HG02970 (cell line): ENCODE data around the gene SMYD3.

ENCODE experiments used
- ATAC-seq: cut with Tn5 transposase; IDR thresholded peaks from one replicate; pipeline ENCODE4 v1.9.1; 2021; ENCODE audit warnings: mild to moderate bottlenecking, moderate library complexity, moderate number of reproducible peaks; ENCODE audit not compliant: unreplicated experiment, low FRiP score

The SMYD3 gene

DNA sequence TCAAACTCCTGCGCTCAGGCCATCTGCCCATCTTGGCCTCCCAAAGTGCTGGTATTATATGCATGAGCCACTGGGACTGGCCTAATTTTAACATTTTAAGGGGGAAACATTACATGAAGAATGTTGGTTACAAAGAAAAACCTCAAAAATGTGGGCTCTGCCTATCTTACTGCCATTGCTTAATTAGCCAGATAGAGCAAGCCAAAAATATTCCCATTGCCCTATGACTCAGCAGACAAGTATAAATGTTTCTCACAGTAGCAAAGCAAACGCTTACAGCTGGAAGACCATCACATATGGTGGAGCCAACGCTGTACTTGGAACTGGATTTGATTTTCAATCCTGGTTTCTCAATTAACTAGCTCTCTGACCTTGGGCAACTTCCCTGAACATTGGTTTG lies 502.0 kb downstream of the SMYD3 start:
- ATAC-seq: no peak

DNA sequence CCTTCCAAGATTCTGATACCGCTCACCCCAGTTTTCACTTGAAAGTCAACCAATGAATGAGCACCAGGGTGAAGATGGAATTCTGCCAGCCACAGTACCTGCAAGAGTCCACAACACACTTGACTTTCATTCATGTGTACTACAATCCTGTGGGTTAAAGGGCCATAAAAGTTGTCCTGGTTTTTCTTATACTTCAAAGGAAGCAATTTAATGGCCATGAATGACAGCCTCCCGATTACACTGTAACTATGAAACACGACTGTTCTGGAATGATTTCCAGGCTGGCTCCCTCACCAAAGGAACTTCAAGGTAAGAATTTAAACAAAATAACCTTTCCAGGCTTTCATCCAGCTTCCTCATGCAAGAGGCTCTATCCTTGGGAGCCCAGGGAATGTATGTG lies 502.8 kb downstream of the SMYD3 start:
- no peak for ATAC-seq

DNA sequence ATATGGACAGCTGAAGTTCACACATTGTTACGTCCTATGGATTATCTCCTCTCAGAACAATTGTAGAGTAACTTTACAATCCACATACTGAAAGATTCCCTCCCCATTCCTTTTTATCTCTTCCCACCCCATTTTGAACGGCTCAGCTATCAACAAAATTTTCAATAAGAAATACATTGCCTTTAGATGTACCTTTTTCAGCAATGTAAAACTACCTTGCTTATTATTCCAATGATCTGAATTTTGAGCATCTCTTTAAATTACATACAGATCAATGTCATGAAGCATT lies 503.7 kb downstream of the SMYD3 start:
- no peak for ATAC-seq

DNA sequence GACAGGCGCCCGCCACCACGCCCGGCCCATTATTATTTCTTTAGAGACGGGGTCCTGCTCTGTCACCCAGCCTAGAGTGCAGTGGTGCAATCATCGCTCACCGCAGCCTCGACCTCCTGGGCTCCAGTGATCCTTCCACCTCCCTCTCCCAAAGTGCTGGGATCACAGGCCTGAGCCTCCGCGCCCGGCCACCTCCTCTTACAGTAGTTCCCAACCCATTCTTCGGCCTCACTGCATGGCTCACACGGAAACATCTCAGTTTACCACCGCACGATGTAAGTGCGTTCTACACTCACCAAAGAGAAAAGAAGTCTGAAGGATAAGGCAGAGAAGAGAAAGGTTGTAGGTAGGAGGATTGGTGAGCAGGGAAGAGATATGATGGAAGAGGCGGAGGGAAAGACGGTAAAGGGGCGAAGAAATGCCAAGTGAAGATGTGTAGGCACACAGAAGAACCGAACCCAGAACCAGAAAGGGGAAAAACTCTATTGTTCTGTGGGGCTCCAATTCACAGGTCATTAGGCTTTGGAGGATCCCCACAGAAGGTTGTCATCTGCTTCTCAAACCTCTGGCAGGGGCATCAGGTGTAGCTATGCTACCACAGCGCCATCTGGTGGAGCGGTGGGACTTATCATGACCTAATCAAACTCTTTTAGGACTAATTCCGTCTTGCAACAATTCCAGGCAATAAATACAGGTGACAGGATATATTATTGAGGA lies 504.2 kb downstream of the SMYD3 start:
- no peak for ATAC-seq

DNA sequence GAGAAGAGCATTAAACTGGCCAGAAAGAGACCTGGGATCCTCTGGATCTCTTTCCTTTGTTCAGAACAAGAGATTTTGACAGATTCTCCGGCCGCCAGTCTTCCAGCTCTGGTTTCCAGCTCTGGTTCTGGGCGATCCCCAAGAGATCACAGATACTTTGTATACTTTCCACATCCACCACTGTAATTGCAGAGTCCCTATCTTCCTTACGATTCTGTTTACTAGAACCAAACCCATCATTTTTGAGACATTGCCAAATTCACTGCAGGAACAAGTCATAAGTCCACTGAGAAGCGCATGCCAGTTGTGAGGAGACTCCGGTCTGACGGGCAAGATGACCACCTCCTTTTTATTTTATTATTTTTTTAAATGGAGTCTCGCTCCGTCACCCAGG lies 505.2 kb downstream of the SMYD3 start:
- ATAC-seq: no peak

DNA sequence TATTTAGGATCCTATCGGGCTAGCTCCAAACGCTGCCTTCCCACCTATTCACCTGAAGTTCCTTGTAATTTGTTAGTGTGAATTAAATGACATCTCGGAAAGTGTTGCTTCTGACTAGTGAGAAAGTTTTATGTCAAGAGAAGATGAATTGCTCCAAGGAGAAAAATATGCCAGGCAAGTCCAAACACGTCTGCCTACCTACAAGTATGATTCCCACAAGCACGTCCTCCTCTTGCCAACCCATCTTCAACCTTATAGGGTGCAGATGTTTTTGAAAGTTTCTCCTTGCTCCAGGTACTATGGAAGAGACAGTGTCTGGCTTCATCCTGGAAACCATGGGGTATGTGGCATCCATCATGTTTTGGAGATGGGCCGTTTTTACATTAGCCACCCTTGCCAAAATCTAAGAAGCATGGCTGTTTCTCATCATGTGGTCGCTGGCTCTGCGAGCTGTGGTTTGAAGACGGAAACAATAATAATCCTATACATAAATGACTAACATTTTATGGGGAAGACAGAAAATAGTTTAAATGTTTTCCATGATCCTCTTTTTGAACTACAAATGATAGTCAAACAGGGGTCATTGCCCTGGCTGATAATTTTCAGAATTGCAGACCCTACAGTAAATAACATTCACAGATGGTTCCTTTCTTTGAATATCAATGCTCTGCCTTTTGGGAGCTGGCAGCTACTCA lies 505.8 kb downstream of the SMYD3 start:
- ATAC-seq: no peak

DNA sequence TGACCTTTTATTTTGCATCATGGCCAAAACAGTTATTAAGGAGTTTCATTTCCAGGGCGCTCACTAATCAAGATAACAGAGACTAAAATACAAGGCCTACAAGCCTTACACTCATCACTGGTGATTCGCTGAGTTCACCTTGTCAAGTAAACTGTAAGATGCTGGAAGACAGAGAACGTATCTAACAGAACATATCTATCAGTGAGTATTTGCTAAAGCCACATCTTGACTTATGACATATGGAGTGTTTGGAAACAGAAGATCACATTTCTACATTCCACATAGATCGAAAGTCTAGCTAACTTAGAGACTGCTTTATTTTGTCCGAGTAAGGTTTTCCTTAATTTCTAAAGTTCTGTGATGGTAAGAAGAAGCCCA lies 506.5 kb downstream of the SMYD3 start:
- ATAC-seq: no peak

DNA sequence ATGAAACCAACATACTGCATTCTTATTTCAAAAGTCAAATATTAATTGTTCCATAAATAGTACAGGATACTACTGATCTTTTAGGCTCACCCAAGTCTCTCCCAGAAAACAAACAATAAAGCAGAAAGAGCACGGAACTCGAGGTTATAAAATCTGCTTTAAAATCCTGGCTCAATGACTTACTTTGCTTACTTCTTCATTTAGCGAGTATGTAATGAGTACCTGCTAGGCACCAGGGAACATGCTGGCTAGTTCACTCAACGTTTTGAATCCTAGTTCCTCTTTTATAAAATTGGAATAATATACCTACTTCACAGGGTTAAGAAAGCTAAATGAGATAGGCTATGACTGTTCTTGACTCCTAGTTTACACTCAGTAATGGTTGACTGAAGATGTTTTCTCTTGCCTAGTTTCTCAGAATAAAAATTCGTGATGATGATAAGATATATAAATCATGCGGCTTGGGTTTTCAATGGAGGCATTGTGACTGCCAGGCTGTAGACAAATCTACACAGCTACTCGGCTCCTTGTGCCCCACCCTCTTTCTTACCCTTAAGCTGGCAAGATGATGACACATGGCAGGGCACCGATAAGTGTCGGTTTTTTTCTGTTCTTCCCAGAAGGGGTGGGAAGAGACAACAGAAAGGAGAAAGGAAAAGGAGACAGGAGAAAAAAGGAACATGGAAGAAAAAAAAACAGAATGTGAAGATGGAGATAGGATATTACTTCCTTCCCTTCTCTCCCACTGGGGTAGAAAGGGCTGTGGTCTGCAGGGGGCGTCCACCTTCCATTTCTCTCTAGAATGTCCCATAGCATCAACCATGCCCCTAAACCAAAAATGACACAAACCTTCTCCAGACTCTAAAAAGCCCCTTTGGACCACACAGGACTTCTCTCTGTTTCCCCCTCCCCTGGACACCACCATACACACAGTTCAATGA lies 507.1 kb downstream of the SMYD3 start:
- no peak for ATAC-seq

DNA sequence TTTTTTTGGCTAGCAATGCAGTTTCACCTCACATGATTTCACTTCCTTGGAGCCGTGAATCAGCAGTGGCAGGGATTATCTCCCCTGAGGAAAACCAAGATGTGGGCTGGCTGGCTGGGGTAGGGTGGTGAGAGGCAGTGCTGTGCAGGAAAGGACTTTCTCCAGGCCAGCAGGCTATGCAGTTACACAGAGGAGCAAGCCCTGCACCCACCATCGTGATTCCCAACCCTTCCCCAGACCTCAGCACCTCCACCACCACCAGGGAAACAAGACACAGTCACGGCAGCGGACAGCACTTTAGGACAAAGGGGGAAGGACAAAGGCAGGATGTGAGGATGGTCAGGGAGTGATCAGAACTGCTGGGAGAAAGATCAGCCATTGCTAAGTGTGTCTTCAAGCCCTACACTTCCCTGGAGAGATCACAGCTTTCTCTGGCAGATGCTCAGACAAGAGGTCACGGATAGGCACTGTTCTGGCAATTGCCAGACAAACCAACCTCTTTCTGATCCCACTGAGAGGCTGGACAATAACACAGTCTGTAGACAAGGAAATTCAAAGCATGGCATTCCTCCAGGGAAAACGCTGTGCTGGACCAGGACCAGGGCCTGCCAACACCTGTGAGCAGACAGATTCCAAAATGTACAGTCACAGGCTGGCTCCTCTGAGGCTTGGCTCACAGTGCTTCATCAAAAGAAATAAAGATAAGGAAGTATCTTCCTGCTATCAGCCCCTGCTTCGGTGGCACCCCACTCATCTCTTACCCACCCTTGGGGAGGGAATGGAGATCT lies 509.4 kb downstream of the SMYD3 start:
- no peak for ATAC-seq

DNA sequence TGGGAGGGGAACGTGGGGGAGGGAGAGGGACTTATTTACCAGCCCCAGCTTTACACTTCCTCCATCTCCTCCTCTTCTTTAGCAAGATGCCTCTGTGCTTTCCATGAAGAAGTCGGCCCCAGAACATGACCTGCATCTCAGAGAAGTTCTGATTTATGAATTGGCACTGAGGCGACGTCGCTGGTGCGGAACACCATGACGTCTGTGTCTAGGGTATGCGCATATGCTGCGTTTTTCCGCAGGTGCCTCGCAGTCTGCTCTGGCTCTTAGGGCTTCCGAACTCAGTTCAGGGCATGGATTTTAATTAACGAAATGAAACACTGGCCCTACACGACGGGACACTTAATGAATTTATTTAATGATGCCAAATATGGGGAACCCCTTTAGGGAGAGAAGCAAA lies 510.3 kb downstream of the SMYD3 start:
- ATAC-seq: no peak

DNA sequence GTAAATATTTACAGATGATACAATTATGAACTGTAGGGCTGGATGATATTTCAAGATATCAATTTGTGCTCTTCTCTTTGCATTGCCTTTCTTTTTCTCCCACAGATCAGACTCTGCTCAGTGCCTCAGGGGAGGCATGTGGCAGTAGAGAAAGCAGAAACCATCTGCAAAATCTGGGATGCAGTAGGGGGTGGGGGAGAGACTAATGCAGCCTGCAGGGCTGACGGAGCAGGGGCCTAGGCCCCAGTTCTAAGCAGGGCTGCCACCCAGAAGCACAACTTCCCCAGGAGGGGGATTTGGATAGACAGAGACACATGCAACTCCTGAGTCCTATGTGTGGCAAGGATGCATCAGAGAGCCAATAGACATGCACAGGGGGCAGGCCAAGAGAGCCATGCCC lies 511.6 kb downstream of the SMYD3 start:
- ATAC-seq: no peak

DNA sequence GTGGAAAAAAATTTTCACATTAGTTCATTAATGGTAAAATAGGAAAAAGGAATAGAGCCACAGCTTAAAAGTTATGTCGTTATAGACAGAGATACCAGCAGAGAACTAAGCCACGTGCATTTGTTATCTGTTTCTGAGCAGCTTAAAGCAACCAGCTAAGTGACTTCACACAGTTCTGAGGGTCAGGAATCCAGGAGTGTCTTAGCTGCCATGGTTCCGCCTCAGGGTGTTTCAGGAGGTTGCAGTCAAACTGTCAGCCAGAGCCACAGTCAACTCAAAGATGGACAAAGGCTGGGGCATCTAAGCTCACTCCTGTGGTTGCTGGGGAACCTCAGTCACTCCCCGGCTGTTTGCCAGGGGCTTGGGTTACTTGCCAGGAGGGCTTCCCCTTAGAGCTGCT lies 515.8 kb downstream of the SMYD3 start:
- no peak for ATAC-seq

DNA sequence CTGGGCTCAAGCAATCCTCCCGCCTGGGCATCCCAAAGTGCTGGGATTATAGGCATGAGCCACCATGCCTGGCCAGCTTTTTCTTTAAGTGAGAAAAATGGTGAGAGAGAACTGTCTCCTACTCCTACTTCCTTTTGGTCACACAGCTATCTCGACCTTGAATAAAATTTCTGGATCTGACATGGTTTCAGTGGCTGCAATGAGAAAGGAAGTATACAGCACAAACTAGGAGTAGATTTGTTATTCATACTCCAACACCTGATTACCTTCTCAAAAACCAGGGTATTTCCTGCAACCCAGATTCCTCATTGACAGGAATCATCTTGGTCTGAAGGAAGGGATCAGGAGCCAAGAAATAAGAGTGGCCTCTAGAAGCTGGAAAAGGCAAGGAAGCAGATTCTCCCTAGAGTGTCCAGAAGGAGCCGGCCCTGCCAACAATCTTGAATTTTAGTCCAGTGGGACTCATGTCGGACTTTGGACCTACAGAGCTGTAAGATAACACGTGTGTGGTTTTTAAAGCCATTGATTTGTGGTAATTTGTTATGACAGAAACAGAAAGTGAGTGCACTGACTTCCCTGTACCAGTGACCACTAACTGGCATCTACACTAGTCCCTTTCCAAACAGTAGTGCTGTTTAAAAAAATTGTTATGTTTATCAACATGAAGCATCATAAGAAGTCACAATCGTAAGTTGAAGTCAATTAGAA lies 516.6 kb downstream of the SMYD3 start:
- ATAC-seq: no peak

DNA sequence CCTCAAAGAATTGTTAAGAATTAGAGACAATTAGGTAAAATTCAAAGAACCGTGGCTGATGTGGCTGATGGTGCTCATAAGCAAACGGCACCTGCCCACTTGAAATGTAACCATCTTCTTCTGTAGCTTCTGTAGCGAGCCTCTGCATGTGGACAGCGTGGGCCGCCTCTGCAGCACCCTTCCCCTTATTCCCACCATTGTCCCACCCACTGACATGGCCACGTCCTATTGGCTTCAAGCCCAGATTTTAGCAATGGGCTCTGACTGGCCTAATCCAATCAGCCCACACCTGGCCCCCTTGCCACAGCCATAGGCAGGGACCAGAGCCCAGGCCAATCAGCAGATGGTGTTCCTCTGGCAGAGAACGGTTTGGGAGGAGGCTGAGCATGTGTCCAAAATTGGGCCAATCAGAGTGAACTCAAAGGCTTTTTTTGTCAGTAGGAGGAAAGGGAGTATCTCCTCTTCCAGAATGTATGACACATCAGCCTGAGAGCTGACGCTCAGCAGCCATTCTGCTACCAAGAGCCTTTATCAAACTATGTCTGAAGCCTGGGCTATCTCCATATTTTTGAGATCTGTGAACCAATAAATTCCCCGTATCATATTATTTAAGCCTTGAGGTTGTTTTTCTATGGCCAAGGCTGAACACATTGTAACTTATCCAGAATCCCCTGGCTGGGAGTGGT lies 518.5 kb downstream of the SMYD3 start:
- ATAC-seq: no peak

DNA sequence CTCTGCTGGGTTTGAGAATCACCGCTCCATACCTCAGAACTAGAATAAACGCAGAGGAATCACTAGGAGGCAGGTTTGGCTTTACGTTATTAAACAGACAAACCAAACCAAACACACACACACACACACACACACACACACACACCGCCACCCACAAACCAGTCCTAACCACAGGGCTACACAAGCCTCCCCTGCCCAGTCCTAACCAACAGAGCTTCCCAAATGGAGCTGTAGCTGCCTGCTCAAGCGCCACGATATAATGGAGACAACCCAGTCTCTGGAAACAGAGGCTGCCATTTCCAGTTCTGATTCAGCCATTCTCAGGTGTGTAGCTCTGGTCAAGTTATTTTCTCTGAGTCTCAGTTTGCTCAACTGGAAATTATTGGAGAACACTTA lies 519.1 kb downstream of the SMYD3 start:
- no peak for ATAC-seq

DNA sequence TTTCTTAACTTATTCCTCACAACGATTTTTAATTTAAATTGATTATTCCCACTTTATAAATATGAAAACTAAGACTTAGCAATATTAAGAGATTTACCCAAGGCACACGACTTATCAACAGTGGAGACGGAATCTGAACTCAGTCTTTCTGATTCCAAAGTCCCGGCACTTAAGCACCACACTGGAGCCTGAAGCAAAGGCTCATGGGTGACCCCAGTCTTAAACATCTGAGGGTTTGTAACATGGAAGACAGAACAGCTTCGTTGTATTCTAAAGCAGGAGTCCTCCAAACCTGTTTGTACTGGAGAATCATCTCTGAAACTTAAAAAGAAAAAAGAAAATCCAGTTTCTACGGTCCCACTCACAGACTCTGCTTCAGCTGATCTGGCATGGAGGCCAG lies 519.5 kb downstream of the SMYD3 start:
- ATAC-seq: no peak

DNA sequence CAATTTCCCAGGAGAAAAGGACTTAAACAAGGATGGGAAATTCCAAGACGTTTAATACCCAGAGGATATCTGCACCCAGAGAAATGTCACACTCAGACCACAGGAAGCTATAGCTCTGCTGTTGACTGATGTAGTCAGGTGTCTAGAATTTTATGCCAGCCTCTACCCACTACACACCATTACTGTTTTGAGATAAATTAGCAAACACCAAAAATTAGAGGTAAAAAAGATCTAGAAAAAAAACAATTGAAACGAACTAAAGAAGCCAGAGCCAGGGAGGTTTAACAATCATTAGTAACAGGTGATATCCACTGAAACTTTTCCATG lies 519.9 kb downstream of the SMYD3 start:
- no peak for ATAC-seq

DNA sequence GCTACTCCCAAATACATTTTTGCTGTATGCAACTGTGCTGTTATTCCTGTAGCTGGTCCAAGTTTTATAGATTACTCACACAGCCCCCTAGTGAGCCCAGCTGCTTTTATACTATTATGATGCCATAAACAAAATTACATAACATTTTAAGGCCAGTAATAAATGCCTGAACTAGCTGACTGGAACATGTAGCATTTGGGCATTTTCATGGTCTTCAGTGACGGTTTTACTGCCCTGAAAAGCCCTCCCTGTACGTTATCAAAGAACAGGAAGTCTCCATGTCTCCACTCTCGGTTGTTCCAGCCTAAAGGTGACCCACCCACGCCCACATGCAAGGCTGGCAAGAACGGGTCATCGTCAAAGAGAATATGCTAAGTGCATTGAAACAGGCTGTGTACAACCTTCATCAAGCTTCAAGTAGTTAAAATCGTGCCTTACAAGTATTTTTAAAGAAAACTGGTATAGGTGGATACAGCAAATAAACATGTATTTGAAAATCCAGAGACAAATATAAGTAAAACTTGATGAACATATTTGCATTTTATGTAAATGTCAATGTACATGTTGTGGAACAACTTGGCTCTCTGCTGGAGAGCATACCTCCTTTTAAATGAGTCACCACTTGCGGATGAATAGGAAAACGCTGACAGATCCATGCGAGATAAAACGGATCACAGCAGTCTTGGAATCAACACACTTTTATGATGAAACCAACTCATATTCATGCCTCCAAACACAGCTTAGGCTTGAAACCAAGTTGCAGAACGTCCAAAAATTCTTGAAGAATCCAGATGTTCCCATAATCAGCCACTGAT lies 520.5 kb downstream of the SMYD3 start:
- no peak for ATAC-seq
